SU-DHL-6 (cell line): ENCODE measurements around the gene ZNF14.
"Not testable (repeated sequence)": the region's sequence is repeated elsewhere in the genome, so short reads cannot be mapped to it uniquely, and the experiment has no call there.

Experiments used
- H2AFZ ChIP-seq: fragments of 200-600 bp; sonication (generic); 2 replicates; pipeline ENCODE4 v1.6.1; 2014; ENCODE audit warnings: low read depth, mild to moderate bottlenecking, moderate library complexity, mixed read lengths, antibody characterized with exemption, low read length; ENCODE audit not compliant: severe bottlenecking
- H3F3A ChIP-seq: fragments of 200-600 bp; shearing (Covaris generic); 2 replicates; pipeline ENCODE4 v1.6.0; 2016; ENCODE audit warnings: antibody characterized with exemption, mild to moderate bottlenecking; ENCODE audit not compliant: insufficient read depth
- H3K27ac ChIP-seq: fragments of 200-600 bp; sonication (generic); 2 replicates; pipeline ENCODE4 v1.5.1; 2016; ENCODE audit warnings: low read depth, mild to moderate bottlenecking, low read length, moderate library complexity, mixed read lengths
- H3K27me3 ChIP-seq: fragments of 200-600 bp; sonication (generic), shearing (Covaris generic); 2 replicates; pipeline ENCODE4 v1.6.0; 2014; ENCODE audit warnings: mild to moderate bottlenecking, low read length
- H3K36me3 ChIP-seq: fragments of 200-600 bp; sonication (generic); 2 replicates; pipeline ENCODE4 v1.6.1; 2014; ENCODE audit warnings: mild to moderate bottlenecking, low read length, mixed read lengths
- H3K4me2 ChIP-seq: fragments of 300-600, 200-600 bp; shearing (Covaris generic), sonication (generic); 2 replicates; pipeline ENCODE4 v1.6.0; 2014; ENCODE audit warnings: low read length, low read depth, mild to moderate bottlenecking; ENCODE audit not compliant: poor library complexity, severe bottlenecking
- H3K4me3 ChIP-seq: fragments of 200-600 bp; sonication (generic); 2 replicates; pipeline ENCODE4 v1.5.1; 2014; ENCODE audit warnings: antibody characterized with exemption, low read length, mild to moderate bottlenecking, mixed read lengths; ENCODE audit not compliant: insufficient read depth, poor library complexity, severe bottlenecking
- H3K79me2 ChIP-seq: fragments of 200-600 bp; sonication (generic); 2 replicates; pipeline ENCODE4 v1.6.1; 2014; ENCODE audit warnings: mild to moderate bottlenecking, low read length, moderate library complexity; ENCODE audit not compliant: insufficient read depth
- H3K9ac ChIP-seq: fragments of 200-600 bp; sonication (generic); 2 replicates; pipeline ENCODE4 v1.7.0; 2014; ENCODE audit warnings: mild to moderate bottlenecking, low read length
- H3K9me2 ChIP-seq: fragments of 200-600 bp; sonication (generic); replicated peaks from 2 replicates; pipeline ENCODE4 v1.6.1; 2014; ENCODE audit warnings: low read length; ENCODE audit not compliant: insufficient read depth
- H3K9me3 ChIP-seq: fragments of 200-600 bp; sonication (generic); 2 replicates; pipeline ENCODE4 v1.6.1; 2014; ENCODE audit warnings: low read length, mixed read lengths; ENCODE audit not compliant: insufficient read depth
- H4K20me1 ChIP-seq: fragments of 200-600 bp; sonication (generic); 2 replicates; pipeline ENCODE4 v1.6.1; 2014; ENCODE audit warnings: low read depth, mild to moderate bottlenecking, antibody characterized with exemption, low read length, moderate library complexity, mixed read lengths
- EZH2phosphoT487 ChIP-seq: fragments of 200-600 bp; sonication (generic), shearing (Covaris generic); conservative IDR thresholded peaks from 2 replicates; pipeline ENCODE4 v1.6.1; 2018; ENCODE audit warnings: mild to moderate bottlenecking, antibody characterized with exemption, low read length, moderate library complexity, mixed read lengths
- TF ChIP-seq, protein P1 (sequence below): fragments of 200-600 bp; sonication (generic); IDR thresholded peaks from one replicate; pipeline ENCODE4 v1.5.1; 2017; ENCODE audit warnings: antibody characterized with exemption, mild to moderate bottlenecking, low read length, moderate library complexity; ENCODE audit not compliant: insufficient read depth, poor library complexity, severe bottlenecking

The ZNF14 gene

DNA sequence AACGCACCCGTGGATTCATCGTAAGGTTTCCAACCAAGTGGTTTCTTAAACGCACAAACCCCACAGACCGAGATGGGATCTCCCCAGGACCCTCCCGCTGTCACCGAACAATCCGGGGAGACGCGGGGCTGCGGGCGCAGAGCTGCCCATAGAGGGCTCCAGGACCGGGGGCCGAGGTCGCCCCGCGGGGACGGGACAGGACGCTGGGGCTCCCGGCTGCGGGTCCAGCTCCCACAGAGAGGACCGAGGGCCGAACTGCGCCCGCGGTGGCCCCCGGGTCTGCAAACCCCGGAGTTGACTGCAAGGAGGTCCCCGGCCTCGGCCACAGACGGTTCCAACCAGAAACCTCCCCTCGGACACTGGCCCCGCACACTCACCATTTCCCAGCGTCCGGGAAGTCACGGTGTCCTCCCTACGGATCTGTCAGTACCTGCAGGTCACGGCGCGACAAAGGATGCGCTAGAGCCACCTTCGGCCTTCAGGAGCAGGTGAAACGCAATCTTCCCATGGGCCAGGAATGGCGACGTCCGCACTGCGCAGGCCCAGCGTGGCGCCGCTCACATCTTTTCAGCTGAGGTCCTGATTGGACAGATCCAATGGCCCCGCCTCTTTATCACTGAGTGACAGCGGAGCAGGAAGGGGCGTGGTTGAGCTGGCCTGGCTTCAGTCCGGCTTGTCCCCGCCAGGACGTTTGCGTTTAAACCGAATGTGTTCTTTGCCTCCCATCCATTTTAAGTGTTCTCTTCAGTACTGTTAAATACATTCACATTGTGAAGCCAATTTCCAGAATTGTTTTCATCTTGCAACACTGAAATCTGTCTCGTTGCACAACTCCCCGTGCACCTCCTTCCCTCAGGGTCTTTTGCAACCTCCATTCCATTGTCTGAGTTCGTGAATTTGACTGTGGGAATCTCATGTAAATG lies at the start of gene ZNF14:
Gene ZNF14 (minus strand): TSS at position 534 of the 923 bp plus-strand sequence. CDS start 154 bp downstream, at position 380.
- TF ChIP-seq, protein P1, sequence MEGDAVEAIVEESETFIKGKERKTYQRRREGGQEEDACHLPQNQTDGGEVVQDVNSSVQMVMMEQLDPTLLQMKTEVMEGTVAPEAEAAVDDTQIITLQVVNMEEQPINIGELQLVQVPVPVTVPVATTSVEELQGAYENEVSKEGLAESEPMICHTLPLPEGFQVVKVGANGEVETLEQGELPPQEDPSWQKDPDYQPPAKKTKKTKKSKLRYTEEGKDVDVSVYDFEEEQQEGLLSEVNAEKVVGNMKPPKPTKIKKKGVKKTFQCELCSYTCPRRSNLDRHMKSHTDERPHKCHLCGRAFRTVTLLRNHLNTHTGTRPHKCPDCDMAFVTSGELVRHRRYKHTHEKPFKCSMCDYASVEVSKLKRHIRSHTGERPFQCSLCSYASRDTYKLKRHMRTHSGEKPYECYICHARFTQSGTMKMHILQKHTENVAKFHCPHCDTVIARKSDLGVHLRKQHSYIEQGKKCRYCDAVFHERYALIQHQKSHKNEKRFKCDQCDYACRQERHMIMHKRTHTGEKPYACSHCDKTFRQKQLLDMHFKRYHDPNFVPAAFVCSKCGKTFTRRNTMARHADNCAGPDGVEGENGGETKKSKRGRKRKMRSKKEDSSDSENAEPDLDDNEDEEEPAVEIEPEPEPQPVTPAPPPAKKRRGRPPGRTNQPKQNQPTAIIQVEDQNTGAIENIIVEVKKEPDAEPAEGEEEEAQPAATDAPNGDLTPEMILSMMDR: no peak
- no peak for TF ChIP-seq EZH2phosphoT487
- peaks cover 50% of the 10 kb centered on the region for H3K79me2 ChIP-seq

GRCh38 chr19:19781791-19782190 lies 48.9 kb upstream of the ZNF14 start:
- not testable (repeated sequence) for H3K27me3 ChIP-seq, H3K36me3 ChIP-seq
- peaks cover 44% of the 10 kb centered on the region for H3K79me2 ChIP-seq

More for the DNA sequence above, at the start of gene ZNF14:
- peak within 1 kb of the TSS; percentile 99 for H2AFZ ChIP-seq
- H3K27me3 ChIP-seq: no peaks in the 10 kb centered on the region
- H3K27ac ChIP-seq: peak within 1 kb of the TSS; percentile 30
- H4K20me1 ChIP-seq: no peaks in the 10 kb centered on the region
- H3F3A ChIP-seq: no peaks in the 10 kb centered on the region
- H3K36me3 ChIP-seq: peaks cover 20% of the 10 kb centered on the region
- H3K9me3 ChIP-seq: peaks cover 14% of the 10 kb centered on the region; the same call in 1 of the 2 replicates
- H3K4me3 ChIP-seq: peak within 1 kb of the TSS; percentile 88
- H3K4me2 ChIP-seq: peak within 1 kb of the TSS; percentile 85
- H3K9ac ChIP-seq: peak within 1 kb of the TSS; percentile 77
- H3K9me2 ChIP-seq: no peaks in the 10 kb centered on the region

DNA sequence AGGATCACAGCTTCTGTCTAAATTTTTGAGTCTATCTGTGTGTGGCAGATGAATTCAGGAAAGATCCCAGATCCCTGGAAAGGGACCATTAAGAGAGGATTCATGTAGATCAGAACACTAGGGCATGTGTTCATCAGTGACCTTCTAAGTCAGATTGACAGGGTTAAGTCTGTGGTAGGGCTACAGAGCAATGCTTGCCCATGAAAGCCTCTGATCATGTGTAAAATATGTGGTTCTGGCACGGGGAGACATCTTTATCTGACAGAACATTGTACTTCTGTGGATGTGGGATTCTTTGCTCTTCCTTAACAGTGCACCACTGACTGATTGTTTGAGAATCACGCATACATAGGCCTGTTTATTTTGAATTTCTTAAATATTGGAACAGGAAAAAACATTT lies 45.8 kb upstream of the ZNF14 start:
- no peak for TF ChIP-seq EZH2phosphoT487
- TF ChIP-seq, protein P1: no peak
- Histone ChIP-seq H3K9me2 (no peaks in the 10 kb centered on the region), H3K4me2 (peak overlapping the region; percentile 80), H3K79me2 (peaks cover 35% of the 10 kb centered on the region), H3K9ac (no peak overlapping the region), H3K9me3 (no peaks in the 10 kb centered on the region), H4K20me1 (no peaks in the 10 kb centered on the region), H2AFZ (no peak overlapping the region), H3K4me3 (no peak overlapping the region), H3K27ac (no peak overlapping the region), H3F3A (no peaks in the 10 kb centered on the region), H3K27me3 (no peaks in the 10 kb centered on the region), H3K36me3 (no peaks in the 10 kb centered on the region)

More at GRCh38 chr19:19781791-19782190, 48.9 kb upstream of the ZNF14 start:
- not testable (repeated sequence) for H3K9ac ChIP-seq, H3K4me3 ChIP-seq, H3K9me3 ChIP-seq, H2AFZ ChIP-seq, H3F3A ChIP-seq, H4K20me1 ChIP-seq, H3K4me2 ChIP-seq, H3K9me2 ChIP-seq, H3K27ac ChIP-seq

- Histone ChIP-seq H3K9me2 (no peaks in the 10 kb centered on the region), H3K36me3 (no peaks in the 10 kb centered on the region), H3K4me2 (peak overlapping the region; percentile 80), H3K9me3 (no peaks in the 10 kb centered on the region), H2AFZ (no peak overlapping the region), H3K9ac (peak overlapping the region; percentile 70), H3K27ac (no peak overlapping the region), H3K79me2 (peaks cover 35% of the 10 kb centered on the region), H4K20me1 (no peaks in the 10 kb centered on the region), H3F3A (no peaks in the 10 kb centered on the region), H3K27me3 (no peaks in the 10 kb centered on the region), H3K4me3 (peak overlapping the region; percentile 86)
- TF ChIP-seq EZH2phosphoT487: no peak
- TF ChIP-seq, protein P1: no peak
Observed at GRCh38 chr19:19777692-19778091, 44.8 kb upstream of the ZNF14 start.
